Activated gamma-delta T cell treated with Interleukin-2 at 50 U/mL for 16 hours (primary cell): ENCODE data around the gene AUTS2.

Source experiments
- DNase-seq: peaks from one replicate; pipeline ENCODE4 v3.0.0-alpha.2; 2020

AUTS2 gene

DNA sequence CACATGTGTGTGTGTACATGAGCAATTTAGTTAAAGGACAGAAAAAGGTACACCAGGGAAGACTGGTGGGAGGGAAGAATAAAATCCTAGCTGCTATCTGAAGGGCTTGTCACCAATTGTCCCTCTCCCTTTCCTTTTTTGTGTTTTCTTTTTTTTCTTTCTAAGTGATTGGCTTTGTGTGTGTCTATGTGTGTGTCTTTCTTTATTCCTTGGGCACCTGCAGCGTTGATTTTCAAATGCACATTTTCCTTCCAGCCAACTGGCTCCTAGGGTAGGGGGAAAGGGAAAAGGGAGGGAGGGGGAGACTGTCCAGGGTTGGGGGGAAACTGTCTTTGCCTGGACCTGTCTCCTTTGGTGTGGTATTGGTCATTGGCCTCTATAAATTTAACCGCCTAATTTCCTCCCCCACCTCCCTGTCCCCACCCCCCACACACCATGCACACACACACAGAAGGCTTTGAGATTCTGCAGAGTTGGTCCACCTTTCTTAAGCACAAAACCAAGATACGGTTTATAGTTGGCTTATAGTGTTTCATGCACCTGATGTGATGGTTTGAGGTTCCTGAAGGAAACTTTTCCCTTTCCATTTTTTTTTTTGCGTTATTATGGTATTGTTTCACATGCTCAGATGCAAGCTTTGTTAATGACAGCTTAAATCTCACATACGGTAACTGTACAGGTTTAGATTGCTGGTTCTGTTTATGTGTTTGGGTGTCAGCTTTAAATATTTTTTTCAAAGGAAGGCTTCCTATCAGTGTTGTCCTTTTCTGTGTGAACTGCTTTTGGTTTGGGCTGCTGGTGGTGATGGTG lies 2.6 kb downstream of the AUTS2 start:
- no peak for DNase-seq

DNA sequence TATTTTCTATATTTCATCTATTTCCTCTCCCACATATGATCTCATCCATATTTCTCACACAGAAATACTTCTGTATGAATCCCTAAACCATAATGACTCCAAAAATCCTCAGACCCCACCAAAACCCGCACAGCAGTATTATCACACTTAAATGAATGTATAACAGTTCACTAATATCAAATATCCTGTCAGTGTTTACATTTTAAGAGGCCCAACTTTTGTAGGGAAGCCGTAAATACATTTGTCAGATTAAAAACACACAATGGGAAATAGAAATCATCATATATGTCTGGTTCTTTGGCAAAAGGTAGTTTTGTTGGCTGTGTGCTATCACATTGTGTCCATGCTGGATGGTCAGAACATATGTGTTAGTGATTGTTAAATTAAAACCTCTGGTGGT lies 4.2 kb downstream of the AUTS2 start:
- no peak for DNase-seq

DNA sequence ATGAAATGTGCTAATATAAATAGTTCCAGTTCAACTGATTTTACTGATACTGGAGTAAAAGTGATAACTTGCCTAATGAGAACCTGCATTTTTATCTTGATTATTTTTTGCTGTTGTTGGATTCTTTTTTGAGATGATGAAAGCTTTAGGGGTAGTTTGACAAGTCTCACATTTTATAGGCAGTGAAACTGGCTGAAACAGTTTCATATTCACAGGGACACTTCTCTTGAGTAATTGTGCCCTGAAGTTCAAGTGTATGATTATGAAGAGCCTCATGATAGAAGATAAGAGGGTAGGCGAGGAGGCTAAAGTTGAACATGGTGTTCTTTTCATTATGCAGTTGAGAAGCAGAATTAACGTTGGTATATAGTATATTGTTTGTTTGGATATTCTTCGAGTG lies 5.1 kb downstream of the AUTS2 start:
- DNase-seq, result no peak

DNA sequence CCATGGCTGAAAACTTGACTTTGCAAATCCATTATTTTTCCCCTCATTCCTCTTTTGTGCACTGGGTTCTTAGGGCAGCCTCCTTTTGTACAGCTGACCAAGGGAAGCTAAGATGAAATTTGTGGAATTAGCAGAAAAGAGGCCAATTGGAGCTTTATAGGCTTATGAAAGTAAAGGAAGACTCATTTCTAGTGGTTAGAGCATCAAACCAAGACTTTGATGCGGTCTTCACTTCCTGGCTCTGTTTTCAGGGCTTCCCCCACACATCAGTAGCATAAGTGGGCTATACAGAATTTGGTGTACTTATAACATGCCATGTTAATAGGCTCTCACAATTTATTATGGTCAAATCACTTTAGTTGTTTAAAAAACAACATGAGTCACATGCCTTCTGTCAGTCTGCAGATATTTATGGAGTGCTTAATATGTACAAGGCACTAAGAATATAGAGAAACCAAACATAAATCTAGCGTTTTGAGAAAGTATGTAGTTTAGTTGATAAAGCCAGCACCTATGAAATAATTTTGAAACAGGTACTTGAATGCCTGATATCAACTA lies 5.7 kb downstream of the AUTS2 start:
- DNase-seq, result peak; percentile 23

DNA sequence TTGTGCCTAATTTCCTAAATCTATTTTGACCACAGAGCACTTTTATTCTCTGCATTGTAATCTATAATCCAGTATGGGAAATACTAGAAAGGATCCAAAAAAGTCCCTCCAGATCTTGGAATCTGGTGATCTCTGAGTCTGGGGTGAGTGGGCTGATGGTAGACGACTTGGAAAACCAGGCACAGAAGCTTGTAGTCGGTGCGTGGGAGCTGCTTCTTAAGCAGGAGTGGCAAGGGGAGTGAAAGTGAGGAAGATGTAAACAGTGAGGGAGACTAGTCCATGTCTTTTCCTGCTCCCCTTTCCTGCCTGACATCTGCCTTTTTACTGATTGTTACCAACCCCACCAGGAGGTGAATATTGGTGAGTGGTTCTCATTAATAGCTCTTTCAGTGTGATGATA lies 6.8 kb downstream of the AUTS2 start:
- no peak for DNase-seq

DNA sequence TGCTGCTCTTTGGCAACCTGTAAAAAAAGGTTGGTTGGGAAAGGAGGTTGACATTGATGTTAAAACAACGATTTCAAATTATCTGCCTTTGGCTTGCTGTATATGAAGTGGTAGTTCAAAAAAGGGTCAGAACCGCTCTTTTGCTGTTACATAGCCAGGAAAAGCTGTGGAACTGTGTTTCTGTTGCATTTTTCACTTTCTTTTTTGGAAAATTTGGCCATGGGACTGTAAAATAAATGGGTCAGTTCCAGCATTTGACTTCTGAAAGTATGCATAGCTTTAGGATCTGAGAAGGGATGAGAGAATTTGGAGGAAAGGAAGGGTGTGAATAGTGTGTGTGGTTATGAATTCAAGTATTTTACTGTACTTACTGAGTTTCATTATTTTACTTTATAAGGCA lies 7.3 kb downstream of the AUTS2 start:
- DNase-seq, result no peak

DNA sequence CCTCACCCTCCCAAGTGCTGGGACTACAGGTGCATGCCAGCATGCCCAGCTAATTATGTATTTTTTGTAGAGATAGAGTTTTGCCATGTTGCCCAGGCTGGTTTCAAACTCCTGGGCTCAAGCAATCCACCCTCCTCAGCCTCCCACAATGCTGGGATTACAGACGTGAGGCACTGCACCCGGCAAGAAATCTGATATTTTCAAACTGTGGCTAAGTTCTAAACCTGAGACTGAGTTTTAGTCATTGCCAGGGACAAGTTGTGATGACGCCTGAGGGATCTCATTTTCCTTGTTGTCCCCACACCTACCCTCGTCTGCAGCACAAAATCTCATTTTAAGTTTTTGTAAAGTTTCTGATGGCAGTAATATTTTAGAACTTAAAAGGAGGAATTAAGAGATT lies 9.8 kb downstream of the AUTS2 start:
- DNase-seq, result no peak

DNA sequence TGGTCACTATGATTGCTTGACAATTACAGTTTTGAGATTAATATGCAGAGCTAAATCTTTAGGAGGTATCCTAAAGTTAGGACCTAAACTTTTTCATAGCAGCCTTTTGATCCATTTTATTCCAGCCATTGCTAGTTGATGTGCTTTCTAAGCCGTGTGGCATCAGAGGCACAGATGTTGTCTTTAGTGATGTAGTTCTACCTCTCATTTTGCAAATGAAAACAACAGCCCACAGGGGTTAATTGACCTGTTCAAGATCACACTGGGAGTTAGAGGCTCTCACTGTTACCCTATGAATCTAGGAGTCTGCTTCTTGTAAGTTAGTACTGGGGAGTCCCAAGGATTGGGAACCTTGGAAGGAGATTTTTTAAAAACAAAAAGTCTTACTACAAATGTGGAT lies 10.6 kb downstream of the AUTS2 start:
- no peak for DNase-seq

DNA sequence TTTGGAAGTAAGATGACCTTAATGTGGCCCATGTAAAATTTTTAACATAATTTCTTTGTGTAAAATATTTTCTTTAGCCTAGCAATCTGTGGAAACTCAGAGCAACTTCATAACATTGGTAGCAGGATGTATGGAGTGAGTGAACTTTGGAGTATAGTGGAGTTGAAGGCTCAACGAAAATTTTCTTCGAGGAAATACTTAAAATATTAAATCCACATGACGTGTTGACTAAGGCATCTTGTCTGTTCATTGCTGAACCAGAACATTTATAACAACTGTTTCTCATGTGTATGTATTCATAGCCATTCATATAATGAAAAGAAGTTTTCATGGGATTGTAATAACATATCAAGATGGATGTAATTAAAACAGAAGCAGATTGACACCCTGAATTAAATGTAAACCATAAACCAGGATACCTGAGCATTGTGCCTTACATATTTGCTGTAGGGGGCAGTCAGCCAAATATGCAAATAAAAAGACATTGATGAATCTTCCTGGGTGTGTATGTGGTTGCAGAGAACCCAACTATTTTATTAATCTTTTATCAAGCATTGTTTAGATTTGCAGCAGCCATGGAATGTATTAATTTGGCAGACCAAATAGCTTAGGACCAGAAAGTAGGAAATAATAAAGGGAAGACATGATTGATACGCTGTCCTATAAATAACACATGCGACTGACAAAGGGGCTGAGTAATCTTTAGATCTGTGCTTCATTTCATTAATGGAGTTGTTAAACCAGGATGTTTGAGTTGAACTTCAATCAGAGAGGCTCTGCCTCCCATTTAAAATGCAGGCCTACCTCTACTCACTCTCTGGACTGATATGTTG lies 11.5 kb downstream of the AUTS2 start:
- no peak for DNase-seq

DNA sequence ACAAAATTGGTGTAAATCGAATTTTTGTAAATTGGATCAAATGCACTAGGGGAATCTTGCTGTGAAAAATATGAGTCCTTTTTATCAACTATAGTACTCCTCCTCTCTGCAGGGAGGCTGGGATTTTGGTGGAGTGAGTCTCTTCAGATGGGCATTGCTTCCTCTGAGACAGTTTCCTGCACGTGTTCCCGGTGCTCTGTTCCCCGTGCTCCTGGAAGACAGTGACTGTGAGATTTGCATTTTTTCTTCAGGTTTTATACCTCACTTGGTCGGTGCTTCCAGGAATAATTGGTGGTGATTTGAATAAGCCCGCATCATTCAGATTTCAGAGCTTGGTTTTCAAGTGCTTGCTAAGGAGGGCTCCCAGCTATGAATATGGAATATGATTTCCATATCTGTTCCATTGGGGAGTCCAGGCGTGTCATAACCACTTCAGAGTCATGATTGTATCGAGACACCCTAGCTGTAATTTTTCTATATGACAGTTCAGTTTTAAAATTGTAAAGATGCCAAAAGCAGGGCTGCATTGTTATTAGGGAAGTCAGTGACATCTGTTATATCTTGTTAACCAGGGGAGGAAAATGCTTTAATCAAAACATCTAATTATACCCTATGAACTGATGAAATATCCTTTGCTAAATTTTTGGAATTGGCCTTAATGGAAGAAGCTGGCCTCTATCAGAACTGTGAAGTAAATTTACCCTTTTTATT lies 12.3 kb downstream of the AUTS2 start:
- DNase-seq, result no peak

DNA sequence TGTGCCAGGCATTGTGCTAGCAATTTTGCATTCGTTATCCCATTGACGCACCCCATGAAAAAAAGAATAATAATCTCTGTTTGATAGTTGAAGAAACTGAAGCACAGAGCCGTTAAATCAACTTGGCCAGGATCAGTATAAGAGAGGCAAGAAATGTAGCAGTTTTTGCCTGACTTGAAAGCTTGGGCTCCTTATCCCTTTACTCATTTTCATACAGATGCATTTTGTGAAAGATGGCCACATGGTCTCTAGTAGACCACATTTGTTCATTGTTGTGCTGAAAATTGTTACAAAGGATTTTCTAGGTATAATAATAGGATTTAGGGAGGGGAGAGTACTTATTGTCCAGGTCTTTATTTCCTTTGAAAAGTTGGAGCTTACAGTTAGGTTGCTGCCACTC lies 14.7 kb downstream of the AUTS2 start:
- no peak for DNase-seq

DNA sequence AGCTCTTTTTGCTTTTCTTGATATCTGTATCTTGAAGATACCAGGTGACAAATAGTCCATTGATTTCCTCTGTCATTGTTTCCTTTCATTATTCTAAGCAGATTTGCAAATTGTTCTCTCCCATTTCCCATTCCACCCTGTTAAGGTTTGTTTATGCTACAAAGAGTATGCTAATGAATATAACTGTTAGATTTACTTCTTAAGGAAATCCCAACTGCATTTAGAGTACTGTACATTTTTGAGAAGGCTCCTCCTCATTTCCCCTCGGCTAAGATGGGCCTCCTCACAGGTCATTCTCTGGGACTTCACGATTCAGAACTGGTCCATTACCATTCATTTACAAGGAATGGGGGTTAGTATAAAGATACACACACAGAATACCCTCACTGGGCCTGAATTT lies 15.6 kb downstream of the AUTS2 start:
- no peak for DNase-seq

DNA sequence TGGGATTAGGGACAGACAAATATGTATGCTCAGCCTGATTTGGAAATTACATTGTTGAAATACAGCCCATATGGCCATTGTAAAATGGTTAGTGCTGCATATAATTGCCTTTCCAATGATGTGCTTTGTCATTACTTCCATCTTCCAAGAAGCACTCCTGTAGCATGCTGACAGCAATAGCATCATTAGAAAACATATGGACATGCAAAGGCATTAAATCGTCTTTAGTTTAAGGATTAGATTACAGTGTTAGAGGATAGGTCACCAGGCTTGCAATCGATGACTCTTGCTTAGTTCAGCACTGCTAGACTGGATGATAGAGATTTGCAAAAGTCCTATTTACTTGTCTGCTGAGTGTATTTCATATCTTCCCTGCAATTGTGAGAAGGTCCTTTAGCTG lies 17.4 kb downstream of the AUTS2 start:
- no peak for DNase-seq

DNA sequence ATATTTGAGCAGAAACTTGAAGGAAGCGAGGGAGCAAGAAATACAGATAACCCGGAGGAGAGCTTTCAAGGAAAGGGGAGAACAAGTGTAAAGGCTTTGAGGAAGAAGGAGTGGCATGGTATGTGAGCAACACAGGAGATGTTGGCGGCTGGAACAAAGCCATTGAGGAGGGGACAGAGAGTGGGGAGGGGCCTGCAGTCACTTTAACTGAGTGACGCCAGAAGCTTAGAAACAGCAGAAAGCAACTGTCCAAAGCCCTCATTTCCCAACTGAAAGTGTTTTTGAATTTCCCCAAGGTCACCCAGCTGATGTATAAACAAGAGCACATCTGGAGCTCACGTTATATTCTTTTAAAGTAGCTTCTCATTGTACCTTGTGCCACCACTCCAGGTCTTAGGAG lies 19.1 kb downstream of the AUTS2 start:
- DNase-seq, result no peak

DNA sequence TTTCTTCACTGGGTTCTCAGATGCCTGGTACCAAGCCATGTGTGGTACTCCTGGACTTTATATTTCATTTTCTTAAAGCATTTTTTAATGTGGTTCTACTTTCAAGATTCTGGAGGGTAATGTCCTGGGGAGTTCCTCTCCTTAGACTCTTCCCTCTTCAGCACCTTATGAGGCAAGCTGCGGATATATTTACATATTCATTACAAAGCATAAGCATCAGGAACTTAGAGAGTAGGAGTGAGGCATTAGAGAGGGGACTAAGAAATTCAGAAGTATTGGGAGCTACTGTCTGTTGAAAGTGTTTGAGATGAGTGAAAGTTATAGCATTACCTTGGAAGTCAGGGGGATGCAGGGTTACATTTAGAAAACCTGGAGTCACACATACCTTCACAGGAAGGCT lies 20.8 kb downstream of the AUTS2 start:
- DNase-seq, result no peak

DNA sequence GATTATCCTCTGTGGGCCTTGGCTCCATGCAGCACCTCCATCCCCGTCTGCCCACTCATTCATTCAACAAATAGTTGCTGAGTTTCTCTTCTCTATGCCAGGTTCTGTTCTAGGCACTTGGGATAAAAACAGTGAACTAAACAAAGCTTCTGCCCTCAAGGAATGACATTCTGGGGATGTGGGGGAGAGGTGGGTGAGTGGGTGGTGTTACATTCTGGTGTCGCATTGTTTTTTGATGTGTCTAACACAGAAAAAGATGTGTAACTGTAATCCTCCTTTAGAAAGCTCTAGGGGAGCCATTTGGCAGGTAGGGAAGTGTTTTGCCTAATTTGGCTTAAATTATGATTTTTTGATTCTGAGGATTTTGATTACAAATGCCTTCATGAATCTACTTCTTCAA lies 21.4 kb downstream of the AUTS2 start:
- DNase-seq, result no peak

DNA sequence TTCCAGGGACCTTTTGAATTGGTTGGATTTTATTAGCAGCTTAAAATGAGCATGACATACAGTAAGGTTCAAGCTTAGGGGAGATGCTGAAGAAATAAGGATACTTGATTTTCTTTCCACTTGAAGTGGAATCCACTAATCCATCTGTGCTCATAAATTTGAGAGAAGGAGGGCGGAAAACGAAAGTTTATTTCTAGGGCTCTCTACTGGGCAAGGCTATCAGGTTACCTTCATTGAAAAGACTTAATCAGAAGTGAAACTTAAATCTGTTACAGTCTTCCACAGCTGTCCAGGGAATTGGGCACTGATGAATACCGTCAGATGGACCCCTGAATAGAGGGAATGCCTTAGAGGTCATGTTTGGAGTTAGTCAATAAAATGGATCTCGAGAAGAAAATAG lies 21.8 kb downstream of the AUTS2 start:
- no peak for DNase-seq

DNA sequence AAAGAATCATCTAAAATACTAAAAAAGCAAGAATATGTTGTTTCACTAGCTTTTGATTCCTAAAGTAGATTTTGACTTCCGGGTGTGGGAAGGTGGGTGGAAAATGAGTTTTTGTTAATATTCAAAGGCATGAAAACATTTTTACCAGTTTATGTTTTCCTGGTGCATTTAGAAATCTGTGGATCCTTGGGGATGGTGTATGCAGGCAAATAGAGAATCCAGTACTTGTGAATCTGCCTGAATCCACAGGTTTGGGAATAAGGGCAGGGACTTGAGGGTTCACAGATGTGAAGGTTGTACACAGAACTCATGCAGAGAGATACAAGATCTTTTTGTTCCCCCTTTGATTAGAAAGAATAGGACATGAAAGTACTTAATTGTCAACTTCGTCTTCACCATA lies 22.4 kb downstream of the AUTS2 start:
- no peak for DNase-seq

DNA sequence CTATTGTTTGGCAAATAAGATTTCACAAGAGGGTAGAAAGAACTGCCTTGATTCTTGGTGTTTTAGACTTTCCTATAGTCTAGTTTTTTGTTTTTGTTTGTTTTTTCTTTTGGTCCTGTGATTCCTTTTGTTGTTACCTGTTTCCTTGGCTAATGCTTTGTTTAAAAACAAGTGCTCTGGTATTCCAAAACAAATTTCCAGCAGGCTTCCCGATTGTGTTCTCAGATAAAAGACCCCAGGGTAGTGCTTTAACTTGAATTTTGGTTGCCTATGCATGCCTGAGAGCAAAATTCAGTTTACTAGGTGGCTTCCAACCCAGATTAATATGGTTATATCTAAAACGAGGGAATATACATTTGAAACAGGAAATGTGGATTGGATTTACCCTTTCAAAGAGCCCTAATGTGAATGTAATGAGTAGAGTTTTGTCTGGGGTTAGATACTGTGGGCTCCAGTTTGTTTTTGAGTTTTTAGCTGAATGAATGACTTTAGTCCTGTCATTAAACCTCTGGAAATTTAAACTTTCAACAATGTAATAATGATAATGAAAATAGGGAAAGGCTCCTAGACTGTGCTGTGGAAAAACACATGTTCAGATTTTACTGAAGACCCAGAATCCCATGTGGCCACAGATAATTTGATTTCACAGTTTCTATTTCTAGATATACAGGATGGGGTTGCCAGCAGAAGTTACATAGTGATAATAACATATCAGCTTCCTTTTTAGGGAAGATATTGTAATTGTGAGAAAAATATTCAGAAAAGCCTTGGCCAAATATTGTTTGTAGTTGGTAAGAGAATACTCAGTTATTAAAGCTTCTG lies 23.9 kb downstream of the AUTS2 start:
- DNase-seq, result no peak

DNA sequence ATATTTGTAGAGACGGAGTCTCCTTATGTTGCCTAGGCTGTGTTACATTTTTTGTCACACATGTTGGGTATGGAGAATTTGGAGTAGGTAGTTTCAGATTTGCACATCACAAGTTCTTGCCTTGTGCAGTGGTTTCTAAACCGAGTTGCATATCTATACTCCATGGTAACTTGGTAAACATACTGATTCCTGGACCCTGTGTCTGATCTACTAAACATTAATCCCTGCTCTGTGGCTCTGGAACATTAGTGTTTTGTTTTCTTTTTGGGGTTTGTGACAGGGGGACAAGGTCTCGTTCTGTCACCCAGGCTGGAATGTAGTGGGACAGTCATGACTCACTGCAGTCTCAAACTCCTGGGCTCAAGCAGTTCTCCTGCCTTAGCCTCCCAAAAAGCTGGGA lies 24.7 kb downstream of the AUTS2 start:
- DNase-seq, result no peak

DNA sequence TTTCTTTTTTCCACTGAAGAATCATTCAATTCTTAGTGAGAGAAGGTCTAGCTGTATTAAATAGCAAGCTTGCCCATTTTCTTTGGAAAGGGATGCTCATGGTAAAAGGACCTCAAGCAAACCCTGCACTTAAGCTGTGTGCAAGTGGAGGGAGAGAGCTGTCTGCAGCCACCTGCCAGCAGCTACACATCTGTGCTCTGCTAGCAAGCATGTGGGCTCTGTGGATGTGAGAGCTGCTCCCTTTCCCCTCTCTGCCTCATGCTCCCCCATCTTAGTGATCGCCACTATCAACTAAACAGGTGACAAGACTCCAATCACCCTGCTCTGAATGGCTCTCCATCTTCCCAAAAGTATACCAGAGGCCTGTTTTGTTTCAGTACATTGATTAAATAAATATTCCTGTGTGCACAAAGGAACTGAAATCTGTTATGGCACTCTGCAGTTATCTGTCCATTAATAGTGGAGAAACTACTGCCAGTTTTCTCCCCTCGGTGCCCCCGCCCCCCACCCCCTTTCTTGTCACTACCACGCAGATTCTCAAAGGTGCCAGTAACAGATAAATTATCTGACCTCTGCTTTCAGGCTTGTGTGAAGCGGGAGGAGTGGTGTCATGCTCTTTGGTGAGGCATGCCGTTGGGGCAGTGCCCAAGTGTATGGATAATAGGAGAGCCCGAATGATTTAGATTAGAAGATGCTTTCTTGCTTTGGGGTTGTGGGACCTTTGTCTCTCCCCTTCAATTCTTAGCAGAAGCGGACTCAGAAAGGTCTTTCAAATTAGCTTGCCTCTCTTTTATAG lies 26.4 kb downstream of the AUTS2 start:
- no peak for DNase-seq

DNA sequence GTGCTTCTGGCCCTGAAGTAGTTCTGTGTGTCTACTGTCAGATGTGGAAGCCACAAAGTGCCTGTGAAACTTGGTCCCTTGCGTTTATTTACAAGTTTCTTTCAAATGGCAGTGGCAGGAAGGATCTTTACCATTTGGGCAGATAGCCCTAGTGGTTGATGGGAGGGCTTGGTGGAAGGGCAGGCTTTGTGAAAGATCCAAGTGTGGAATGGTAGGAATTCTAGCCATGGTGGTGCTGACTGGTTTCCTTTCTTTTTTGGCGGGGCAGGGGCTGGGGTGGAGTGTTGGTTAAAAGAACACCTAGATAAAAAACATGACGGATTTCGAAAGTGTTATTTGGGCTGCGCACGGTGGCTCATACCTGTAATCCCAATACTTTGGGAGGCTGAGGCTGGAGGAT lies 27.0 kb downstream of the AUTS2 start:
- DNase-seq, result no peak
